Measurements from ENCODE around the gene GOLGA8K.
"Not testable (repeated sequence)": the region's sequence is repeated elsewhere in the genome, so short reads cannot be mapped to it uniquely, and the experiment has no call there.

GRCh38 chr15:32394745-32395144, 8.3 kb downstream of the GOLGA8K start:
- TF ChIP-seq, protein P1, sequence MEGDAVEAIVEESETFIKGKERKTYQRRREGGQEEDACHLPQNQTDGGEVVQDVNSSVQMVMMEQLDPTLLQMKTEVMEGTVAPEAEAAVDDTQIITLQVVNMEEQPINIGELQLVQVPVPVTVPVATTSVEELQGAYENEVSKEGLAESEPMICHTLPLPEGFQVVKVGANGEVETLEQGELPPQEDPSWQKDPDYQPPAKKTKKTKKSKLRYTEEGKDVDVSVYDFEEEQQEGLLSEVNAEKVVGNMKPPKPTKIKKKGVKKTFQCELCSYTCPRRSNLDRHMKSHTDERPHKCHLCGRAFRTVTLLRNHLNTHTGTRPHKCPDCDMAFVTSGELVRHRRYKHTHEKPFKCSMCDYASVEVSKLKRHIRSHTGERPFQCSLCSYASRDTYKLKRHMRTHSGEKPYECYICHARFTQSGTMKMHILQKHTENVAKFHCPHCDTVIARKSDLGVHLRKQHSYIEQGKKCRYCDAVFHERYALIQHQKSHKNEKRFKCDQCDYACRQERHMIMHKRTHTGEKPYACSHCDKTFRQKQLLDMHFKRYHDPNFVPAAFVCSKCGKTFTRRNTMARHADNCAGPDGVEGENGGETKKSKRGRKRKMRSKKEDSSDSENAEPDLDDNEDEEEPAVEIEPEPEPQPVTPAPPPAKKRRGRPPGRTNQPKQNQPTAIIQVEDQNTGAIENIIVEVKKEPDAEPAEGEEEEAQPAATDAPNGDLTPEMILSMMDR (IDR thresholded peaks at IDR 0.05) = not testable (repeated sequence)
- not testable (repeated sequence) for TF ChIP-seq EP300, POLR2A (IDR thresholded peaks at IDR 0.05)

All from stomach (tissue), 4 donors.